GM12872 (cell line): ENCODE results near the gene NDRG2.

Source experiments
- CTCF ChIP-seq: IDR thresholded peaks from 3 replicates; pipeline ENCODE4 v1.5.1; 2011; ENCODE audit warnings: low read depth, mild to moderate bottlenecking, low read length, moderate library complexity; ENCODE audit not compliant: insufficient read depth

Gene NDRG2

DNA sequence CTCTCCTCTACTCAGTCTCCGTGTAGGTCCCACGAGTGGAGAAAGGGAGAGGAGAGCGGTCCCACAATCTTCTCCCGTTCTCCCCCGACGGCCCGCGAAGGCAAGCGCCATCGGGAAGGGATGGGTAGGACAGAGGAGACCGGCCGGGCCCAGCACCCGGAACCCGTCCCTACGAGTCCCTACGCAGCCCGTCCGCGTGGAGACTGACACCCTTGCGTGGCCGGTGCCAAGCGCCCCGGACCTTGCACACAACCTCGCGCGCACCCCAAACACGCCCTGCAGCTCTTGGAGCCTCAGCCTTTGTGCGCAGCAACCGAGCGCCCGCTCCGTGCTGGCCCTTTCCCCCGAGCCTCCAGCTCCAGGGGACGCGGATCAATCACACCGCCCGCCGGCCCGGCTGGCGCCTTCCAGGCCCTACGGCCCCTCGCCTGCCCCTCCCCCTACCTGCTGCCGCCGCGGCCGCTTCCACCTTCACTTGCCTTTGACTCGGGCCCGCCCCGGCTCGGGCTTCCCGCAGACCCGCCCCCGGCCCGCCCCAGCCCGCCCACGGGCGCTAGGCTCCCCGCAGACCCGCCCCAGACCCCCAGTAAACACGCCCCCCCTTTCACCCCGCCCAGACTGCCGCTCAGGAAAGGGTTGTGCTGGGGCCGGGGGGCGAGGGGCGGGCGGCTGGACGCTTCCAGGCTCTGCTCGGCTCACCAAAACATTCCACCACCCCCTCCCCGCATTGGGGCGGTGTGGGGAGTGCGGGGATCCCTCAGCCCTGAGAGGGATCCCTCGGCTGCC, at the start of gene NDRG2:
NDRG2 (minus strand) TSS at position 477 of the 786 bp plus-strand sequence. CDS start 1,746 bp downstream, outside the sequence.
- TF ChIP-seq CTCF, result no peak

GRCh38 chr14:21073921-21074320, 49.1 kb upstream of the NDRG2 start:
- TF ChIP-seq CTCF, result no peak

DNA sequence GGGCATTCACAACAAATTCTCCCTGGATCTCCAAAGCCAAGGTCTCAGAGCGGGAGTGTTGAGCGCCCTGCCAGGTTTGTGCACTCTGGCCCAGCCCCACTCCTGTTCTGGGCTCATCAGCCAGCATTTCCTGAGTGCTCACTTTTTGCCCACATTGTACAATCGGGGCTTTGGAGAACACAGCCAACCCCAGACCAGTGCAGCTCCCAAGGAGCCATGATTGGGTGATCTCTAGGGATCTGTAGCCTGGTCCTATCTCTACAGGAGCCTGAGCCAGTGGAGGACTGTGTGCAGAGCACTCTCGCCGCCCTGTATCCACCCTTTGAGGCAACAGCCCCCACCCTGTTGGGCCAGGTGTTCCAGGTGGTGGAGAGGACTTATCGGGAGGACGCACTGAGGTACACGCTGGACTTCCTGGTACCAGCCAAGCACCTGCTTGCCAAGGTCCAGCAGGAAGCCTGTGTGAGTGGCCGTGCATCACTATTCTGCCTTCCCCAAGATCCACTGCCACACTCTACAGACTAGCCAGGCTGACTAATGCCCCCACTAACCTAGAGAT, 48.0 kb upstream of the NDRG2 start:
- TF ChIP-seq CTCF, result no peak

DNA sequence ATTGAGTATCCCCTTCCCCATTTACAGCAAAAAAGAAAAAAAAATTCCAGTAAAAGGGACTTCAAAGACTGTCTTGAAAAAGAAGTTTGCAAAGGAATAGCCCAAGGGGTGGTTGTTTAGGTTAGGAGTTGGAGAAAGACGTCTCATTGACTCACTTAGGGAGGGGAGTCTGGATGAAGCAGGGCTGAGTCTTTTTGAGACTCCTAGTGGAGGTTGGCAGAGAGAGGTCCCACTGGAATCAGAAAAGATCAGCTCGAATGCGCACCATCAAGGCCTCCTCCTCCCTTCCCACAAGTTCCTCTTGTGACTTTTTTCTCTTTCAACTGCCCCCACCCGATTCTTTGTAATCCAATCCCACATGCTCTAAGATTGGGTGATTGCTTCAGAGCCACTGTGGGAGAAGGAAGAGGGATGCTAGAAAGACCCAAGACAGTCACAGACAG, 47.2 kb upstream of the NDRG2 start:
- no peak for TF ChIP-seq CTCF

DNA sequence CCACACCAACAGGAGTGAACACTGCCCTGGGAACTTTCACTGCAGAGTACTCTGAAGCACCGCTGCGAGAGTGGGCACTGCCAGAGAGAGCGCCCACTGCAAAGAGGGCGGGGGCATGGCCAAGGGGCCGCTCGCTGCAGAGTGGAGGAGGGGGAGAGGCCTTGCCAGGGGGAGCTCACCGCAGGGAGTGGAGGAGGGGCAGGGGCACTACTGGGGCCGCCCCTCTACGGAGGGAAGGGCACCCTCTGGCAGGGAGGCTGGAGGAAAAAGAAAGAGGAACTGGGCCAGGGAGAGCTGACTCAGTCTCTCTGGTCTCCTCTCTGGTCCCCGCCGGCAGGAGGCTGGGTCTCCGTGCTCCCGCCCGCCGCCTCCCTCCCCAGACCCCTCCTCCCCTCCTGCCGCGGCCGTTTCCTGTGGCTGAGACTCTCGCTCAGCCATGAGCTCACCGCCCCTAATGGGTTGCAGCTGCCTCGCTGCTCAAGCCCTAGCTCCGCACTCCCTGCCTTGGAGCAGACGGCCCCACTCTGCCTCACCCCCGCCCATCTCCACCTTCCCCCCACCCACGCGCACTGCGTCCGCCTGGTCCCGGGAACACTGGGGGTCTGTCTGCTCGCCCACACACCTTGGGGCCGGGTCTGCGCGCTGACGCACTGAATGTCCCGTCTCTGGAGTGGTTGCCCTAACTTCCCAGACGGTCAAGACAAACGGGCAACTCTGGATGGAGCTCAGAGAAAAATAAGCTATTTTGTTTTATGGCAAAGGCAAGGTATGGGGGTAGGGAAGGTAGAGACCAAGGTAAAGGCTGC, 46.6 kb upstream of the NDRG2 start:
- no peak for TF ChIP-seq CTCF

DNA sequence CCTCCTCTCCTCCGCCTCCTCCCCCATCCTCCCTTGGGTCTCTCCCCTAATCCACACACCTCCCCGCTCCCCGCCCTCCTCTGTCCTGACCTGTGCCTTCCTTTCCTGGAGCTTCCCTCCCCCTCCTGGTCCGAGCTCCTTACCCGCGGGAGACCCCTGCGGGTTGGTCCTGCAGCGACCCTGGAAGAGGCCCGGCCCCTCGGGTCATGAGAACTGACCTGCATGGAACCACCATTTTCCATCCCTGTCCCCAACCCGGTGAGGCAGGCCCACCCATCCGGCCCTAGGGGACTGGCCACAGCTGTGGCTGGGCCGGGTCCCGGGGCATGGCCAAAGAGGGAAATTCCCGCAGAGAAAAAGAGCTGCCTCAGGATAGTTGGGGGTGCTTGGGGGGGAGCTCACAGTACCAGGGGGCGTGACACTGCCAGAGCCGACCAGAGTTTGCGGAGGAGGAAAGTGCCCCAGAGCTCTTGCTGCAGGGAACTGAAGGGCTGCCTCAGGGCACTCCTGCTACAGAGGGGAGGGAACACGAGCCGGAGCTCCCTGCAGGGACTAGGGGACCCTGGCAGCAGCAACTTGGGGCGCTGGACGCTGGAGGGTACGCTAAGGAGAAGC, 45.9 kb upstream of the NDRG2 start:
- TF ChIP-seq CTCF, result no peak
